Middle frontal gyrus (tissue), 1 donor: ENCODE data around the gene LRRK1.

ENCODE experiments used
- DNase-seq: peaks from one replicate; pipeline ENCODE4 v3.0.0-alpha.2; 2015; ENCODE audit warnings: low spot score; ENCODE audit errors: extremely low spot score

Gene LRRK1

DNA sequence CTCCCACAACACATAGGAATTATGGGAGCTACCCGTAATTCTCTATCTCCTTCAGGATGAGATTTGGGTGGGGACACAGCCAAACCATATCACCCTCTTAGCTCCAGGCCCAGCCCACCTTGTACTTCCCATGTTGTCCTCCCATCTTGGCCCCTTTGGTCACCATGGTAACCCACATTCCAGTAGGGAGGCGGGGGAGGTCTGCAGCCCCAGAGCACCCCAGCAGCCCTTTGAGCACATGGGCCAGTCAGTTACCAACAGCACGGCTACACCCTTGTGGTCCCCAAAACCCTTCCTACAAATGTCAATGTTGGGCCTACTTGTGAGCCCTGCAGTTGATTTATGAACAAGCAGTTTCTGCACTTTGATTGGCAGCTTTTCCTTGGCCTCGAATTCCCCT lies 84.5 kb downstream of the LRRK1 start:
- DNase-seq = no peak

GRCh38 chr15:101004500-101004899 lies 85.3 kb downstream of the LRRK1 start:
- no peak for DNase-seq

DNA sequence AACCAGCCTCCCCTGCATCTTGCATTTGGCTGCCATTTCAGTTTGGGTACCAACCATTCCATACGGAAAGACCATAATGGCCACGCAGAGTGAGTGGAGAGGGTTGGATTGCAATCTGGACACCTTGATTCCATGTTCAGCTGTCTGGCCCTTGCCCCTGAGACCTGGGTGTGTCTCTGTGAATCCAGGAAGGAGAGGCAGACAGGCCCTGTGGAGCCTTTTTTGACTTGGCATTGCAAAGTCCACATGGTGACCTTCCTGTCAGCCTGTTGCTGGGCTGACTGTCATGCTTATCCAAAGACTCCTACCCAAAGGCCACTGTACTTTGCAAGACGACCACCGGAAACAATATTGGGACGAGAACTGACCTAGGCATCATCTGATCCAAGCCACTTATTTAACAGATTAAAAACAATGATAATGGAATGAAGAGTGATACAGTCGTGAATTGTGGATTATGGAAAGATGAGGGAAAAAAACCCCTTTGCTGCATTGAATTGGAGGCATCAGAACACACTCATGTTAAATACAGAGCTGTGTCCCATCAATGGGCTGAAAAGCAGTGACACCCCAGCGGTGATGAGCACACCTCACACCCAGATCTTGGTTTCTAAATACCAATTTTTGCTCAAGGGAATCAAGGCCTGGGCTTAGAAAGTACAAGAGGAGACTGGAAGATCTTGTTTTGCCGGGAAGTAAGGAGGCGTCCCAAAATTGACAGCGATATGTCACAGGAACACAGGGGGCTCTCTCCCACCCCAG lies 86.0 kb downstream of the LRRK1 start:
- DNase-seq = no peak

DNA sequence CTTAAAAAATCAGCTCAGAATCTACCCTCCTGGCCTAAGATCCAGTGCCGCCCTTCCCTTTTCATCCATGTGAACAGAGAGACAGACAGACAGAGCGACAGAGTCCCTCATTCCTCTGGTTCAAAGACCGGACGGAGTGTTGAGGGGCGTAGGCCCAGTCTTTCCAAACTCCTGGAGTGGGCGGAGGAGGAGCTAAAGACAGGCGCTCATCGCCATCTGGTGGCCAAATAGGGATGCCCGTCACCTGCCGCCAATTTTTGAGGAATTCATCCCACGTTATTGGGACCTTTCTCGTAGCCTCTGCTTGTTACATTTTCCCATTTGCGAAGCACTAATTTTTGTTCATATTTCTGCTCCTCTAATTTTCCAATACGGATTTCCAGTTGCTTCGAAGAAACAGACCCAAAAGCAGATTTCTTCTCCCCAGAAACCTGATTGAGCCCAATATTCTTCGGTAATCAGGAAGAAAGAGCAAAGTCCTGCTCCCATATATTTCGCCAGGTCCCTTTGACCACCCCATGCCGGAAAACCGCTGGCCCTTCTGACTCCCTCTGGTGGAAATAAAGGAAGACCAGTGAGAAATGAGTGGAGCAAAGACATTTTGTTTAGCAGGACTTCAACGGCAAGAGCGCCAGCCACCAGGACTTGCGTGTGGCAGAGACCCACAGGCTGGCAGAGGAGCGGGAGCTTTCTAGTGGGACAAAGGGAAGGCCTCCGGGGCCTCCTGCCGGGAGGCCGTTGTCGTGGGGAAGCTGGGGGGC lies 88.0 kb downstream of the LRRK1 start:
- peak; percentile 71 for DNase-seq

DNA sequence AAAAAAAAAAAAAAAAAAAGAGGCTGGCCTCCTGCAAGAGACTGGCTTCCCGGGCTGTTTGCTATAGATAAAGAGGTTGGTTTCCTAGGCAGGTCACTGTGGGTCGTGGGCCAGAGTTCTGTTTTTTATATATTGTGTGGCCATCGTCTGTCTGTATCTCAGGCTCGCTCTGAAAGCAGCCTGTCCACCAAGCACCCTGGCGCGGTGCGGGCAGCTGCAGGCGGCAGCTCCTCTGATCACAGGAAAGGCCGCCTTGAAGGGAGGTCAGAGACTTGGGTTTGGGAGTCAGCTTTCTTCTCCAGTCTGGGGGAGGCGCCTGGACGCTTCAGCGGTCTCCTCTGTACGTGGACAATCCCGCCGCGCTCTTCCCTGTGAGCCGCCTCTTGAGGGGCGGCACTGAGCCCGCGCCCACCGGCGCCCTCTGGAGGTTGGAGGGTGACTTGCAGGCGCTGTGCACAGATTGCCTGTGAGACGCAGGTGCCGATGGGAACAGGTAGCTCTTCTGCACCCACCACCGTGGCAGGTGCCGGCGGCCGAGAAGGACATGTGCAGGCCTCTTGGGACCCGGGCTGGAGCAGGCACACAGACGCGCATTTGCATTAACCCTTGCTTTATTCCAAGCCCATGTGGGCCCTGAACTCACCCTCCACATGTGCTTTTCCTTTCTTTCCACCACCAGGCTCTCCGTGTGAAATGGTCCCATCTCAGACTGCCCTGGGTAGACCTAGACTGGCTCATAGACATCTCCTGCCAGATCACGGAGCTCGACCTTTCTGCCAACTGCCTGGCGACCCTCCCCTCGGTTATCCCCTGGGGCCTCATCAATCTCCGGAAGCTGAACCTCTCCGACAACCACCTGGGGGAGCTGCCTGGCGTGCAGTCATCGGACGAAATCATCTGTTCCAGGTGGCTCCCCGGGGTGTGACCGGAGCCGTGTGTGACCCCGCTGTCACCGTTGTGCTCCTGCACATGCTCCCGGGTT lies 89.3 kb downstream of the LRRK1 start:
- no peak for DNase-seq

GRCh38 chr15:101009176-101009575 lies 90.0 kb downstream of the LRRK1 start:
- no peak for DNase-seq

DNA sequence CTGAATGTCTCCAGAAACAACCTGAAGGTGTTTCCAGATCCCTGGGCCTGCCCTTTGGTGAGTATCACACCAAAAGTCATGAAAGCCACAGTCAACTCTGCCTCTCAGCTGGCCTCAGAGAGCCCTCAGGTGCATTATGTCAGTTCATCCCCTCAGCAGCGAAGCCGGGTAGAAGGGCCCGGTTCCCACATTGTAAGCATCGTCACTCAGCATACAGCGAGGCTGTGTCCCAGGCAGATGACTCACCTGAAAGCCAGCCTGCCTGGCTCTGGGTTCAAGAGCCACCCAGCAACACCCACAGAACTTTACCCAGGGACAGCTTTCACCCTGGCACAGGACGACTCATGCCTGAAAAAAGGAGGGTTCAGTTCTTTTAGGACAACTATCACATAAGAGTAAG lies 91.6 kb downstream of the LRRK1 start:
- no peak for DNase-seq

DNA sequence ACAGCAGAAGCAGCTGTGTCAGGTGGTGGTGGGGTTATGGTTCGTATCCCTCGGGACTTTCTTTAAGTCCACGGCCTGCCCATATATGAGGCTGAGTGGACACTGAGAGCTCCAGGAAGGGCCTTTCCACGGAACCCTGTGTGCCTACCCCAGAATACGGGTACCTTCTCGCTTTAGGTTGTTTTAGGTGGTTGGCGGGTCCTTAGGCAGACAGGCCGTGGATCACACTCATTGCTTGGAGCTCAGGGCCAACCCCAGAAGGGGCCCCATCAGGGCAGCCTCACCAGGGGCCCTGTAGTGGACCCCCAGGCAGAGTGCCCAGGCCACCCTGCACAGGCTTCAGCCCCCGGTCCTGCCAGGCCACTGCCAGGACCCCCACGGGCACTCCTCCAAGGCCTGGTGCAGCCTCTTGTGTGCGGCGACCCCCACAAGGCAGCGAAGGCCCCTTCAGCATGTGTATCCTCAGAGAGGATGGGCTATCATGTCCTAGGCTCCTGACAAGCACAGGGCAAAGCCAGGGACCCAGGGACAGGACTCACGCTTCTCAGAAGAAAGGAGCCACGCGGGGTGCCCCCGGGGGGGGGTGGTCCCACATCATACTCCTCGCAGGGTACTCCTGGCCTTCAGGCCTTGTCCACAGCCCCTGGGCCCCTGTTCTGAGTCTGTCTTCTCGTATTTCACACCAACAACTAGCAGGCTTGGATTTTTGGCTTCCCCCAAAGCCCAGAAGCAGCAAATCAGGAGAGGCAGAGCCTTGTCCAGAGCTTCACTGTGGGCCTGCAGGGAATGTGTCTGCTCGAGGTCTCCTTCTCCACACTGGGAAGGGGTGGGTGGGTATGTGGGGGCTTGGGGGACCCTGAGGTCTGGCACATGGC lies 93.4 kb downstream of the LRRK1 start:
- DNase-seq = no peak

GRCh38 chr15:101013201-101013550 lies 94.0 kb downstream of the LRRK1 start:
- DNase-seq = no peak

- no peak for DNase-seq
Measured at GRCh38 chr15:101013769-101014675, 94.9 kb downstream of the LRRK1 start.

GRCh38 chr15:101014921-101015841 lies 96.0 kb downstream of the LRRK1 start:
- no peak for DNase-seq

GRCh38 chr15:101016581-101016980 lies 97.4 kb downstream of the LRRK1 start:
- no peak for DNase-seq

- DNase-seq = no peak
Measured at GRCh38 chr15:101017093-101017754, 98.1 kb downstream of the LRRK1 start.

GRCh38 chr15:101018016-101018415 lies 98.9 kb downstream of the LRRK1 start:
- no peak for DNase-seq

DNA sequence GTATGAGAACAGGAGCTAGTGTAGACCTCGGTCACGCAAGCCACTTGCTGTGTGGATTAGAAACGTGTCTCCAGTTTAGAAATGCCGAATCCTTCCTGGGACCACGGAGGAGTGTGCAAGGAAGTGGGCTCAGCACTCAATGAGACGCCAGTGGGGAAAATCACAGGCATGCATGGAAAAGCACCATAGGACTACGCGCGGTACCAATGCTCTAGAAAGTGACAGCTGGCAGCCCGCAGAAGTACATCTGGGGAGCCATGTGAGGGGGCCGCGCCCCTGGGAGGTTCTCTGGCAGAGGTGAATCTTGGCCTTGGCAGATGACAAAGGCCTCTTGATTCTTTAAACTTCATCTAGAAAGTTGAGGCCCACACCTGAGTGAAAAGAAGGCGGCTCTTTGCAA lies 99.3 kb downstream of the LRRK1 start:
- no peak for DNase-seq

GRCh38 chr15:101019366-101019896 lies 100.3 kb downstream of the LRRK1 start:
- DNase-seq = no peak

DNA sequence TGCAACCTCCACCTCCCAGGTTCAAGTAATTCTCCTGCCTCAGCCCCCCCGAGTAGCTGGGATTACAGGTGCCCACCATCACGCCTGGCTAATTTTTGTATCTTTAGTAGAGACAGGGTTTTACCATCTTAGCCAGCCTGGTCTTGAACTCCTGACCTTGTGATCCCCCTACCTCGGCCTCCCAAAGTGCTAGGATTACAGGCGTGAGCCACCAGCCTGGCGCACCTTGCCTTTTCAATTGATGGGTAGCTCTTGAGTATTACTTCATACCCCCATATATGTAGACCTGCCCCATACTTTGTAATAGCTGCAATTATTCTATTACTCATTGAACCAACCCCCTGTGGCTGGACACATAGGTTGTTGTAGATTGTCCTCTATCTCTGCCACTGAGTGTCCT lies 101.3 kb downstream of the LRRK1 start:
- DNase-seq = no peak

- no peak for DNase-seq
Measured at GRCh38 chr15:101020945-101021344, 101.8 kb downstream of the LRRK1 start.
